HEK293 (cell line): ENCODE results near the gene MFAP3.

ENCODE experiments used
- BCL6B ChIP-seq: fragments of 450-650 bp; formaldehyde crosslinking; IDR thresholded peaks from 2 replicates; pipeline ENCODE4 v1.5.1; 2017; ENCODE audit warnings: missing biosample characterization, missing genetic modification characterization
- CTCF ChIP-seq: fragments of 450-650 bp; formaldehyde crosslinking; IDR thresholded peaks from 2 replicates; pipeline ENCODE4 v1.5.1; 2016; ENCODE audit warnings: missing biosample characterization, missing genetic modification characterization
- ELK4 ChIP-seq: IDR thresholded peaks from 2 replicates; pipeline ENCODE4 v1.6.1; 2011; ENCODE audit warnings: mild to moderate bottlenecking, low read depth, low read length, borderline replicate concordance
- GLIS1 ChIP-seq: fragments of 450-650 bp; formaldehyde crosslinking; IDR thresholded peaks from 2 replicates; pipeline ENCODE4 v1.5.1; 2016; ENCODE audit warnings: missing biosample characterization, missing genetic modification characterization
- ZBTB10 ChIP-seq: fragments of 450-650 bp; formaldehyde crosslinking; IDR thresholded peaks from 2 replicates; pipeline ENCODE4 v1.5.1; 2016; ENCODE audit warnings: missing biosample characterization, missing genetic modification characterization
- ZBTB8A ChIP-seq: fragments of 450-650 bp; formaldehyde crosslinking; IDR thresholded peaks from 2 replicates; pipeline ENCODE4 v1.5.1; 2016; ENCODE audit warnings: missing biosample characterization, missing genetic modification characterization
- ZNF10 ChIP-seq: fragments of 450-650 bp; formaldehyde crosslinking; IDR thresholded peaks from 2 replicates; pipeline ENCODE4 v1.5.1; 2017; ENCODE audit warnings: missing biosample characterization, missing genetic modification characterization
- ZNF138 ChIP-seq: fragments of 450-650 bp; formaldehyde crosslinking; IDR thresholded peaks from 2 replicates; pipeline ENCODE4 v1.5.1; 2016; ENCODE audit warnings: missing biosample characterization, missing genetic modification characterization, borderline replicate concordance
- ZNF221 ChIP-seq: fragments of 450-650 bp; formaldehyde crosslinking; IDR thresholded peaks from 2 replicates; pipeline ENCODE4 v1.5.1; 2017; ENCODE audit warnings: missing biosample characterization, missing genetic modification characterization, borderline replicate concordance
- ZNF23 ChIP-seq: fragments of 450-650 bp; formaldehyde crosslinking; IDR thresholded peaks from 2 replicates; pipeline ENCODE4 v1.5.1; 2016; ENCODE audit warnings: missing biosample characterization, missing genetic modification characterization, borderline replicate concordance
- ZNF518A ChIP-seq: fragments of 450-650 bp; formaldehyde crosslinking; conservative IDR thresholded peaks from 2 replicates; pipeline ENCODE4 v1.5.1; 2016; ENCODE audit warnings: low read depth, missing biosample characterization, missing genetic modification characterization
- ZNF585B ChIP-seq: fragments of 450-650 bp; formaldehyde crosslinking; IDR thresholded peaks from 2 replicates; pipeline ENCODE4 v1.5.1; 2016; ENCODE audit warnings: missing biosample characterization, missing genetic modification characterization
- ZNF768 ChIP-seq: fragments of 450-650 bp; formaldehyde crosslinking; IDR thresholded peaks from 2 replicates; pipeline ENCODE4 v1.5.1; 2018; ENCODE audit warnings: missing biosample characterization, mild to moderate bottlenecking, missing genetic modification characterization
- ZSCAN18 ChIP-seq: fragments of 450-650 bp; formaldehyde crosslinking; IDR thresholded peaks from 2 replicates; pipeline ENCODE4 v1.5.1; 2016; ENCODE audit warnings: missing biosample characterization, missing genetic modification characterization

- TF ChIP-seq CTCF (tag by site-specific recombination) (no peak), ZNF10 (tag by site-specific recombination) (no peak), BCL6B (tag by site-specific recombination) (no peak), GLIS1 (no peak), ZBTB8A (tag by site-specific recombination) (no peak), ZNF768 (tag by site-specific recombination) (no peak), ZNF138 (tag by site-specific recombination) (no peak), ZSCAN18 (no peak), ZNF221 (tag by site-specific recombination) (no peak), ELK4 (no peak), ZBTB10 (tag by site-specific recombination) (no peak), ZNF23 (tag by site-specific recombination) (no peak), ZNF518A (no peak), ZNF585B (tag by site-specific recombination) (no peak)
Measured at GRCh38 chr5:154095904-154096303, 57.1 kb downstream of the MFAP3 start.
